Prostate gland (tissue), 2 donors: ENCODE data around the gene SPIRE2.

Source experiments
- CTCF ChIP-seq, 4 experiments: fragments of 200-600 bp in 2 of 4; fragments of 450-650 bp in 2 of 4; sonication (generic) in 2 of 4; IDR thresholded peaks; 1 replicate in 3 of 4; 2 replicates in 1 of 4; pipeline ENCODE4 v1.5.1; 2016 to 2019; ENCODE audit warnings: antibody characterized with exemption in 4 of 4, mild to moderate bottlenecking in 2 of 4, moderate library complexity in 2 of 4
- POLR2AphosphoS5 ChIP-seq: sonication (generic); formaldehyde crosslinking; IDR thresholded peaks from one replicate; pipeline ENCODE4 v1.6.1; 2017; ENCODE audit warnings: antibody characterized with exemption

DNA sequence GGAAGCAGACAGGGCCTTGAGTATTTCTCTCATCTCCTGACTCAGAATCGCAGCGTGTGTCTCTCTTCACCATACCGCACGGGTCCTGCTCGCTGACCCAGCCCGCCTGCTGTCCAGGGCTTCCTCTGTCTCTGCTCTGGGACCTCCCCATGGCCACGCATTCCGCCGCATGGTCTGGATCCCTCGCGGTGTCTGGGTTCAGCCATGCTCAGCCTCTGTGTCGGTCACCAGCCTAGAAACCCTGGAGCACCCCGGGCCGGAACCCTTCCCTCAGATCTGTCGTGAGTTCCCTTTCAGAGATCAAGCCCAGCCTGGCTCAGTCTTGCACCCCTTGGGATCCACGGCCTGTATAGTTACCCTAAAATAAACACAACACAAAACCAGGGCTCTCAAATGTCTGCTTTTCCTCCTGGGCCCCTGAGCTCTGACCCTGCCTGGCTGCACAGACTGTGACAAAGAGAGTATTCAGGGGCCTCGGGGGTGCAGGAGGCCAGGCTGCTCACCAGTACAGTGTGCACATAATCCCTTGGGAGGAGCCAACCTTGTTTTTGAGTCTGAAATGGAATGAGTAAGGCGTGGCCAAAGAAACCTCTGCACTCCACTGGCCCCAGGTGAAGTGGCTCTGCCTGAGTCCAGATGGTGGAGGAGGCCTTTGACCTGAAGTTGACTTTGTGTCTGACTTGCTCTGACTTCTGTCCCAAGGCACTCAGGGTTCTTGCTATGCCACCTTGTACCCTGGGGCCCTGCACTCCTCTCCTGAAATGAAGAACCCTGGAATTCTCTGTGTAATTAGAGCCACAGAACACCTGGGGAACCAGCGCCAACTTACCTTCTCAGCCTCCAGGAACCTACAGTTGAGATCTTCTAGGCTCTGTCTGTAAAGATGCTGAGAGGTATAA, 5.8 kb upstream of the SPIRE2 start:
- TF ChIP-seq CTCF (IDR thresholded peaks at IDR 0.05) (no peak), POLR2AphosphoS5 (no peak)
